Measurements from ENCODE around the gene TMC6. TPM values are rescaled to one million over a fixed set of nuclear protein-coding genes. Genes with fewer than 3 reads are reported as not detected.

TMC6 gene
- total and polyA plus RNA-seq, 2 of the 13 experiments (the other 11 are each of a cell fraction or from before 2014, with no cell fraction given), result 48.4 to 99.1 TPM

- TF ChIP-seq ZNF3 (CRISPR knock-in tag; IDR thresholded peaks at IDR 0.05), result no peak
- TF ChIP-seq ZFP36L2 (CRISPR knock-in tag; IDR thresholded peaks at IDR 0.05), result peak; percentile 28; the same call in 1 of the 2 replicates
- TF ChIP-seq, protein P1, sequence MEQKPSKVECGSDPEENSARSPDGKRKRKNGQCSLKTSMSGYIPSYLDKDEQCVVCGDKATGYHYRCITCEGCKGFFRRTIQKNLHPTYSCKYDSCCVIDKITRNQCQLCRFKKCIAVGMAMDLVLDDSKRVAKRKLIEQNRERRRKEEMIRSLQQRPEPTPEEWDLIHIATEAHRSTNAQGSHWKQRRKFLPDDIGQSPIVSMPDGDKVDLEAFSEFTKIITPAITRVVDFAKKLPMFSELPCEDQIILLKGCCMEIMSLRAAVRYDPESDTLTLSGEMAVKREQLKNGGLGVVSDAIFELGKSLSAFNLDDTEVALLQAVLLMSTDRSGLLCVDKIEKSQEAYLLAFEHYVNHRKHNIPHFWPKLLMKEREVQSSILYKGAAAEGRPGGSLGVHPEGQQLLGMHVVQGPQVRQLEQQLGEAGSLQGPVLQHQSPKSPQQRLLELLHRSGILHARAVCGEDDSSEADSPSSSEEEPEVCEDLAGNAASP (CRISPR knock-in tag; IDR thresholded peaks at IDR 0.05; ENCODE audit: borderline replicate concordance), result peak; percentile 76
- TF ChIP-seq ZNF20 (CRISPR knock-in tag; IDR thresholded peaks at IDR 0.05), result no peak
- TF ChIP-seq ZEB1 (IDR thresholded peaks at IDR 0.05; ENCODE audit: insufficient replicate concordance, low read depth), result no peak
- TF ChIP-seq KDM3A (CRISPR knock-in tag; IDR thresholded peaks at IDR 0.05; ENCODE audit: low read depth), result peak; percentile 97; the same call in 1 of the 2 replicates
- no peak for TF ChIP-seq BCL3 (CRISPR knock-in tag; IDR thresholded peaks at IDR 0.05)
- 0 out of 4 replicates have a peak, but pooled peaks of 1 of the 2 experiments have one; percentile 12 for TF ChIP-seq POLR2A (IDR thresholded peaks at IDR 0.05; ENCODE audit: insufficient read depth in 1 of 2, low read depth in 2 of 2, low read length in 2 of 2)
- peak; percentile 63 for TF ChIP-seq IKZF4 (CRISPR knock-in tag; IDR thresholded peaks at IDR 0.05; ENCODE audit: borderline replicate concordance, low read depth, not compliant biosample characterization)
- no peak for TF ChIP-seq ZNF446 (CRISPR knock-in tag; IDR thresholded peaks at IDR 0.05)
- peak; percentile 86 for TF ChIP-seq KDM2A (CRISPR knock-in tag; IDR thresholded peaks at IDR 0.05; ENCODE audit: borderline replicate concordance, low read depth)
- no peak for TF ChIP-seq SIX1 (CRISPR knock-in tag; IDR thresholded peaks at IDR 0.05; ENCODE audit: borderline replicate concordance)
- 0 out of 2 replicates have a peak, but pooled peaks have one; percentile 26 for TF ChIP-seq GATAD1 (CRISPR knock-in tag; IDR thresholded peaks at IDR 0.05)
- TF ChIP-seq ZBTB34 (CRISPR knock-in tag; IDR thresholded peaks at IDR 0.05), result no peak
- TF ChIP-seq MAZ (IDR thresholded peaks at IDR 0.05; ENCODE audit: borderline replicate concordance, low read depth, low read length), result 0 out of 2 replicates have a peak, but pooled peaks have one; percentile 59
- no peak for TF ChIP-seq MAZ (CRISPR knock-in tag; IDR thresholded peaks at IDR 0.05; ENCODE audit: low read depth)
- no peak for TF ChIP-seq PLSCR1 (CRISPR knock-in tag; IDR thresholded peaks at IDR 0.05; ENCODE audit: borderline replicate concordance)
- 0 out of 2 replicates have a peak, but pooled peaks have one; percentile 28 for TF ChIP-seq ZNF350 (CRISPR knock-in tag; IDR thresholded peaks at IDR 0.05; ENCODE audit: borderline replicate concordance, low read depth)
- TF ChIP-seq ZNF605 (CRISPR knock-in tag; IDR thresholded peaks at IDR 0.05), result 0 out of 2 replicates have a peak, but pooled peaks have one; percentile 5
- 0 out of 2 replicates have a peak, but pooled peaks have one; percentile 45 for TF ChIP-seq ZNF607 (CRISPR knock-in tag; IDR thresholded peaks at IDR 0.05; ENCODE audit: borderline replicate concordance)
- TF ChIP-seq SALL1 (CRISPR knock-in tag; IDR thresholded peaks at IDR 0.05), result peak; percentile 46; the same call in 1 of the 2 replicates
- TF ChIP-seq ZNF644 (CRISPR knock-in tag; IDR thresholded peaks at IDR 0.05; ENCODE audit: low read depth), result no peak
- TF ChIP-seq ZNF10 (CRISPR knock-in tag; IDR thresholded peaks at IDR 0.05; ENCODE audit: borderline replicate concordance, low read depth), result no peak
- TF ChIP-seq, protein P2, sequence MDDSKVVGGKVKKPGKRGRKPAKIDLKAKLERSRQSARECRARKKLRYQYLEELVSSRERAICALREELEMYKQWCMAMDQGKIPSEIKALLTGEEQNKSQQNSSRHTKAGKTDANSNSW (CRISPR knock-in tag; IDR thresholded peaks at IDR 0.05; ENCODE audit: borderline replicate concordance), result no peak
Observed at GRCh38 chr17:78112518-78113471, 15.8 kb downstream of the TMC6 start (continued).

All from HepG2 (cell line).